SK-N-SH (cell line): ENCODE results near the gene USO1. TPM values are rescaled to one million over a fixed set of nuclear protein-coding genes. Genes with fewer than 3 reads are reported as not detected.

Experiments
- CTCF ChIA-PET: fragments of 300-600, 350-600 bp; formaldehyde crosslinking; extraction: SDS; loops from one replicate; lab custom pipeline; 2021; lab: Yijun Ruan, JAX
- POLR2A ChIA-PET: fragments of 350-600 bp; sonication (Branson Sonifier 250); formaldehyde crosslinking; extraction: SDS; loops from one replicate; lab custom pipeline; 2020; ENCODE audit warnings: antibody characterized with exemption, inconsistent platforms; lab: Yijun Ruan, JAX
- DNase-seq: peaks from one replicate; pipeline ENCODE4 v3.0.0; 2012
- H2AFZ ChIP-seq: fragments of 200-600 bp; sonication (generic); 2 replicates; pipeline ENCODE4 v1.8.1; 2016; ENCODE audit warnings: antibody characterized with exemption, mild to moderate bottlenecking, low read depth
- H3F3A ChIP-seq: fragments of 200-600 bp; sonication (generic); replicated peaks from 2 replicates; pipeline ENCODE3; 2016; ENCODE audit warnings: antibody characterized with exemption, mild to moderate bottlenecking; ENCODE audit not compliant: insufficient read depth
- H3K27ac ChIP-seq, 2 experiments: fragments of 200-500 bp in 1 of 2; fragments of 200-600 bp in 1 of 2; sonication (Bioruptor generic) in 1 of 2; sonication (generic), shearing (Covaris generic) in 1 of 2; 2 replicates each; pipeline versions ENCODE4 v1.5.1 to v1.6.1; 2014 to 2016; ENCODE audit warnings: low read depth in 2 of 2, inconsistent platforms in 1 of 2, low read length in 1 of 2, mild to moderate bottlenecking in 1 of 2, mixed read lengths in 1 of 2
- H3K27me3 ChIP-seq: fragments of 200-600 bp; sonication (generic), shearing (Covaris generic); 2 replicates; pipeline ENCODE4 v1.6.1; 2016; ENCODE audit warnings: mixed run types; ENCODE audit not compliant: insufficient read depth
- H3K36me3 ChIP-seq, 2 experiments: fragments of 200-500 bp in 1 of 2; fragments of 200-600 bp in 1 of 2; sonication (Bioruptor generic) in 1 of 2; sonication (generic) in 1 of 2; replicated peaks in 1 of 2; 2 replicates each; pipeline versions ENCODE3 to v1.5.1; 2014 to 2016; ENCODE audit warnings: low read length in 1 of 2, mild to moderate bottlenecking in 1 of 2; ENCODE audit not compliant: insufficient read depth in 2 of 2, control insufficient read depth in 1 of 2
- H3K4me1 ChIP-seq, 2 experiments: fragments of 200-500 bp in 1 of 2; fragments of 200-600 bp in 1 of 2; sonication (Bioruptor generic) in 1 of 2; sonication (generic), shearing (Covaris generic) in 1 of 2; 2 replicates each; pipeline versions ENCODE4 v1.5.1 to v1.6.1; 2014 to 2016; ENCODE audit warnings: low read depth in 1 of 2, low read length in 1 of 2, mixed run types in 1 of 2; ENCODE audit not compliant: insufficient read depth in 2 of 2, control insufficient read depth in 1 of 2
- H3K4me2 ChIP-seq: fragments of 200-600 bp; sonication (generic), shearing (Covaris generic); 2 replicates; pipeline ENCODE4 v1.6.1; 2017; ENCODE audit warnings: mixed run types
- H3K4me3 ChIP-seq, 2 experiments: fragments of 200-500 bp in 1 of 2; fragments of 200-600 bp in 1 of 2; sonication (Bioruptor generic) in 1 of 2; sonication (generic), shearing (Covaris generic) in 1 of 2; 2 replicates each; pipeline versions ENCODE4 v1.5.1 to v1.8.1; 2014 to 2016; ENCODE audit warnings: low read depth in 2 of 2, inconsistent platforms in 1 of 2, low read length in 1 of 2, mild to moderate bottlenecking in 1 of 2, mixed read lengths in 1 of 2, moderate library complexity in 1 of 2
- H3K79me2 ChIP-seq: fragments of 200-600 bp; sonication (generic); 2 replicates; pipeline ENCODE4 v1.8.1; 2017; ENCODE audit warnings: mild to moderate bottlenecking; ENCODE audit not compliant: insufficient read depth
- H3K9ac ChIP-seq: fragments of 200-600 bp; sonication (generic); 2 replicates; pipeline ENCODE4 v1.6.1; 2017; ENCODE audit warnings: mixed run types
- H3K9me2 ChIP-seq: fragments of 200-600 bp; sonication (generic); 2 replicates; pipeline ENCODE4 v1.6.1; 2017; ENCODE audit warnings: mixed run types
- H3K9me3 ChIP-seq: fragments of 200-600 bp; sonication (generic); 2 replicates; pipeline ENCODE4 v1.6.1; 2017; ENCODE audit warnings: mixed run types, mild to moderate bottlenecking, moderate library complexity
- H4K20me1 ChIP-seq: fragments of 200-600 bp; sonication (generic); 2 replicates; pipeline ENCODE4 v1.6.1; 2017; ENCODE audit warnings: mild to moderate bottlenecking, mixed run types; ENCODE audit not compliant: insufficient read depth
- CHD2 ChIP-seq: fragments of 150-350 bp; IDR thresholded peaks from 2 replicates; pipeline ENCODE4 v1.6.1; 2018; ENCODE audit warnings: low read length; ENCODE audit not compliant: partially characterized antibody
- FOSL2 ChIP-seq: IDR thresholded peaks from 2 replicates; pipeline ENCODE4 v1.4.0; 2012; ENCODE audit warnings: low read depth, mild to moderate bottlenecking, moderate library complexity, borderline replicate concordance
- FOXJ3 ChIP-seq: sonication (generic); formaldehyde crosslinking; IDR thresholded peaks from 2 replicates; pipeline ENCODE4 v1.5.1; 2020; ENCODE audit warnings: mild to moderate bottlenecking, missing genetic modification reagents
- FOXM1 ChIP-seq: IDR thresholded peaks from 2 replicates; pipeline ENCODE4 v1.4.0; 2012; ENCODE audit warnings: low read depth, mild to moderate bottlenecking
- MAX ChIP-seq: IDR thresholded peaks from 2 replicates; pipeline ENCODE4 v1.4.0; 2012; ENCODE audit warnings: low read depth
- MEF2A ChIP-seq: IDR thresholded peaks from 2 replicates; pipeline ENCODE4 v1.4.0; 2012; ENCODE audit warnings: low read depth, borderline replicate concordance
- MXI1 ChIP-seq: IDR thresholded peaks from 2 replicates; pipeline ENCODE4 v1.6.1; 2012; ENCODE audit warnings: mild to moderate bottlenecking, low read depth, low read length, improper control_type of control experiment
- NFIC ChIP-seq: IDR thresholded peaks from 2 replicates; pipeline ENCODE4 v1.4.0; 2012; ENCODE audit warnings: borderline replicate concordance
- RAD21 ChIP-seq: IDR thresholded peaks from 2 replicates; pipeline ENCODE4 v1.6.1; 2012; ENCODE audit warnings: mild to moderate bottlenecking, low read length
- RCOR1 ChIP-seq: fragments of 150-350 bp; IDR thresholded peaks from 2 replicates; pipeline ENCODE4 v1.6.1; 2017; ENCODE audit warnings: antibody characterized with exemption, low read length
- REST ChIP-seq: IDR thresholded peaks from 2 replicates; pipeline ENCODE4 v1.6.1; 2012; ENCODE audit warnings: mild to moderate bottlenecking, low read depth, low read length, moderate library complexity
- RFX5 ChIP-seq: IDR thresholded peaks from 2 replicates; pipeline ENCODE4 v1.6.1; 2012; ENCODE audit warnings: mild to moderate bottlenecking, improper control_type of control experiment, low read length
- RXRA ChIP-seq: IDR thresholded peaks from 2 replicates; pipeline ENCODE4 v1.4.0; 2012; ENCODE audit warnings: low read depth, mild to moderate bottlenecking, borderline replicate concordance
- SIN3A ChIP-seq: IDR thresholded peaks from 2 replicates; pipeline ENCODE4 v1.6.1; 2012; ENCODE audit warnings: low read depth, mild to moderate bottlenecking, low read length, moderate library complexity, borderline replicate concordance
- SMC3 ChIP-seq: IDR thresholded peaks from 2 replicates; pipeline ENCODE4 v1.6.1; 2012; ENCODE audit warnings: low read depth, low read length, improper control_type of control experiment
- TEAD4 ChIP-seq: IDR thresholded peaks from 2 replicates; pipeline ENCODE4 v1.4.0; 2012; ENCODE audit warnings: mild to moderate bottlenecking, borderline replicate concordance; ENCODE audit not compliant: insufficient read depth
- USF1 ChIP-seq: IDR thresholded peaks from 2 replicates; pipeline ENCODE4 v1.4.0; 2012; ENCODE audit warnings: low read depth, borderline replicate concordance
- USF2 ChIP-seq: fragments of 150-350 bp; IDR thresholded peaks from 2 replicates; pipeline ENCODE4 v1.6.1; 2017; ENCODE audit warnings: antibody characterized with exemption, low read length, low read depth, borderline replicate concordance
- WGBS: methylation state at CpG from one replicate; pipeline ENCODE4 v1.1.6; 2017; ENCODE audit warnings: low lambda C conversion rate; 5-methylcytosine and 5-hydroxymethylcytosine counted together
- polyA plus RNA-seq, 3 experiments: library from polyadenylated mRNA; depleted of rRNA; stranded (reverse); fragments of >200 nt; gene quantifications; 2 replicates each; pipeline ENCODE4 v1.2.3, GENCODE V29; 2012

The USO1 gene
- polyA plus RNA-seq, 1 of the 3 experiments (the other 2 are of a cell fraction): 25.6 TPM

DNA sequence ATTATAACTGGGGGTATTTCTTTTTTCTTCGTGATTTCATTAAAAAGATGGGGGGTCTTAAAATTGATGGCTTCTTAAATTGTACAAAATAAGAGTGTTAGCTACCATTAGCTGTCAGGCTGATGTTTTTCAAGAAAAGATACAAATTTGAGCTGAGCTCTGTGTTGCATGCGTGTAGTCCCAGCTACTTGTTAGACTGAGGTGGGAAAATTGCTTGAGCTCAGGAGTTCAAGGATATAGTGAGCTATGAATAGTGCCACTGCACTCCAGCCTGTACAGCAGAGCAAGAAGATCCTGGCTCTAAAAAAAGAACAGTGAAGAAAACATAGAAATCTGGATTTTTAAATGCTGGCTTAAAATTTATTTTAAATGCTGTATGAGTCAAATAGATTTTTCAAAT, 13.0 kb downstream of the USO1 start:
- no peaks in the 10 kb centered on the region for H3K4me1 ChIP-seq
- TF ChIP-seq USF1 (no peak), RFX5 (no peak), RXRA (no peak), MXI1 (no peak), FOXJ3 (CRISPR knock-in tag) (no peak), RAD21 (no peak), CHD2 (no peak), FOXM1 (no peak), NFIC (no peak), MEF2A (no peak), USF2 (no peak), TEAD4 (no peak), SMC3 (no peak), FOSL2 (no peak), SIN3A (no peak), MAX (no peak), RCOR1 (no peak), REST (no peak)
- TF ChIP-seq, all 33 proteins: peak for 0
- Histone ChIP-seq H3K9me2 (no peaks in the 10 kb centered on the region), H3K79me2 (peaks cover 97% of the 10 kb centered on the region), H3K27ac (no peak overlapping the region), H3F3A (peaks cover 10% of the 10 kb centered on the region), H3K9ac (no peak overlapping the region), H3K4me2 (no peak overlapping the region), H3K27me3 (no peaks in the 10 kb centered on the region), H3K9me3 (no peaks in the 10 kb centered on the region), H3K36me3 (peaks cover 0 to 45% of the 10 kb centered on the region in 2 experiments), H3K4me3 (no peak overlapping the region), H4K20me1 (peaks cover 48% of the 10 kb centered on the region), H2AFZ (no peak overlapping the region)
- 90% methylated on average over 2 of the region's 2 CpGs for WGBS
- no peak for DNase-seq
- ChIA-PET POLR2A (interaction anchor here (1.8 kb wide), 1 partner anchor 12 kb away, joined by 5 read pairs; no protein-coding TSS in a partner anchor), CTCF (interaction anchor here (4.6 kb wide), 1 partner anchor 13 kb away, joined by 14 read pairs; the partner anchor contains the start of gene USO1)
